Measurements from ENCODE around the gene FOS. TPM values are rescaled to one million over a fixed set of nuclear protein-coding genes. Genes with fewer than 3 reads are reported as not detected.
"Not testable (repeated sequence)": the region's sequence is repeated elsewhere in the genome, so short reads cannot be mapped to it uniquely, and the experiment has no call there.

Gene FOS
- total RNA-seq, 1 experiment from 2014 or later = 18.7 TPM

GRCh38 chr14:75274899-75275569, 3.6 kb upstream of the FOS start:
- no peak for DNase-seq (ENCODE audit: extremely low read depth, low read depth)

DNA sequence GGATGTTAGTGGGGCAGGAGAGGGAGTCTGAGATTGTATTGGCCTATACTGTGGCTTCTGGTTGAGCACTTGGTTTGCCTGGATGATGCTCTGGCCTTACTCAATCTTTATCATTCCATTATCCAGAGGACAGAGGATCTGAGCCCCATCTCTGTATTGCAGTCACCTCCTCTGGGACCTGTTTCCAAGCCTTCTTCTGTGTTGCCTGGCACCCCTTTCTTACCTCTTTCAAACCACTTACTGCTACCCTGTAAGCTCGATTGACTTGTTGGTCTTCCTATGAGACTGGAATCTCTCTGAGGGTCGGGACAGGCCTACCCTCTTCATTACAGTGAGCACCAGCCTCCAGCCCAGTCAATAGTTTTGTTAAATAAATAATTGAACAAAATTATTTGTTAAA, 3.0 kb upstream of the FOS start:
- DNase-seq (ENCODE audit: extremely low read depth, low read depth) = no peak

DNA sequence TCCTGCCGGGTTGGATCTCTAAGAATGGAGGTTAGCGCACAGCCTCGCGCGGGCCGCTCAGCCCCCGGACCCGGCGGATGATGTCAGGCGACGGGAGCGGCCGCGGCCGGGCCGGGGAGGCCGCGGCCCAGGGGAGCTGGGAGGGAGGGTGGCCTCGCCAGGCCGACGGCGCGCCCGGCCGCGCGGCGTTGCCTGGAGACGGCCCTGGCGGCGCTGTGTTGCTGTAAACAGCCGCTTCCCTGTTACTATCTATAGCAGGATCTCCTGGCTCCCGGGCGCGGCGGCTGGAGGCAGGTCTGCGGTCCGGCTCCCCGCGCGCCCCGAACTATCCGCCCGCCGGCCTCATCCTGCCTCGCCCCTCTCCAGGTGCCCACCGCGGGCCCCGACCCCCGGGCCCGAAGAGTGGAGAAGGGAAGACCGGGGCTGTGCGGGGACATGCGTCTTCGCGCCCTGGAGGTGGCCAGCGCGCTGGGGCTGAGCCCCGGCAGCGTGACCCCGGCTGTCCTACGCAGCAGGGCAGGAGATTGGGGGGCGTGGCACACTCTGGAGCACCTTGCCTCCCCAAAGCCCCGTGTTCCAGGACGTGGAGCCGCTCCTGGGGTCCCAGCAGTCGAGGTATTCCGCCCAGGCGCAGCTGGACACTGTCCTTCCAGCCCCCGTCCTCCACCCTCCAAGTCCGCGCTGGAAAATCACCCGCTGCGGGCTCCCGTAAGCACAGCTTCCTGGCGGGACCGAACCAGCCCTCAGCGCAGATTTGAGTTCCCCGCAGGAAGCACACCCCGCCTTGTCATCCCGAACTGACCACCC, 1.4 kb upstream of the FOS start:
- peak; percentile 77 for DNase-seq (ENCODE audit: extremely low read depth, low read depth)

DNA sequence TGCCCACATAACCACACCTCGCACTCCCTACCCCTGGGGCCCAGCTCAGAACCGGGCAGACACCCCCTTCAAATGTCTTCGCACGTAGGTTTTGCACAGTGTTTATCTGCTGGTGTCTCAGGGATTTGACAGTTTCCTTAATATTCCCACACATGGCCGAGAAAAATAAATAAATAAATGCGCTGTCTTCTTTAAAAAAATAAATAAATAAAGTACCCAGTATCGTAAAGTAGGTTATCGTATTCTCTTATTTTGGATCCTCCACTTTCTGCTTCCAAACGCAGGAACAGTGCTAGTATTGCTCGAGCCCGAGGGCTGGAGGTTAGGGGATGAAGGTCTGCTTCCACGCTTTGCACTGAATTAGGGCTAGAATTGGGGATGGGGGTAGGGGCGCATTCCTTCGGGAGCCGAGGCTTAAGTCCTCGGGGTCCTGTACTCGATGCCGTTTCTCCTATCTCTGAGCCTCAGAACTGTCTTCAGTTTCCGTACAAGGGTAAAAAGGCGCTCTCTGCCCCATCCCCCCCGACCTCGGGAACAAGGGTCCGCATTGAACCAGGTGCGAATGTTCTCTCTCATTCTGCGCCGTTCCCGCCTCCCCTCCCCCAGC, 710 bp upstream of the FOS start:
- DNase-seq (ENCODE audit: extremely low read depth, low read depth) = peak; percentile 28

GRCh38 chr14:75279153-75279762, 630 bp downstream of the FOS start:
- DNase-seq (ENCODE audit: extremely low read depth, low read depth) = peak; percentile 26

GRCh38 chr14:75279763-75280290, 1.2 kb downstream of the FOS start:
- DNase-seq (ENCODE audit: extremely low read depth, low read depth) = no peak

GRCh38 chr14:75280291-75280830, 1.7 kb downstream of the FOS start:
- no peak for DNase-seq (ENCODE audit: extremely low read depth, low read depth)

DNA sequence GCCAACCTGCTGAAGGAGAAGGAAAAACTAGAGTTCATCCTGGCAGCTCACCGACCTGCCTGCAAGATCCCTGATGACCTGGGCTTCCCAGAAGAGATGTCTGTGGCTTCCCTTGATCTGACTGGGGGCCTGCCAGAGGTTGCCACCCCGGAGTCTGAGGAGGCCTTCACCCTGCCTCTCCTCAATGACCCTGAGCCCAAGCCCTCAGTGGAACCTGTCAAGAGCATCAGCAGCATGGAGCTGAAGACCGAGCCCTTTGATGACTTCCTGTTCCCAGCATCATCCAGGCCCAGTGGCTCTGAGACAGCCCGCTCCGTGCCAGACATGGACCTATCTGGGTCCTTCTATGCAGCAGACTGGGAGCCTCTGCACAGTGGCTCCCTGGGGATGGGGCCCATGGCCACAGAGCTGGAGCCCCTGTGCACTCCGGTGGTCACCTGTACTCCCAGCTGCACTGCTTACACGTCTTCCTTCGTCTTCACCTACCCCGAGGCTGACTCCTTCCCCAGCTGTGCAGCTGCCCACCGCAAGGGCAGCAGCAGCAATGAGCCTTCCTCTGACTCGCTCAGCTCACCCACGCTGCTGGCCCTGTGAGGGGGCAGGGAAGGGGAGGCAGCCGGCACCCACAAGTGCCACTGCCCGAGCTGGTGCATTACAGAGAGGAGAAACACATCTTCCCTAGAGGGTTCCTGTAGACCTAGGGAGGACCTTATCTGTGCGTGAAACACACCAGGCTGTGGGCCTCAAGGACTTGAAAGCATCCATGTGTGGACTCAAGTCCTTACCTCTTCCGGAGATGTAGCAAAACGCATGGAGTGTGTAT, 2.4 kb downstream of the FOS start:
- DNase-seq (ENCODE audit: extremely low read depth, low read depth) = no peak

- DNase-seq (ENCODE audit: extremely low read depth, low read depth) = no peak
Measured at GRCh38 chr14:75281654-75282019, 3.0 kb downstream of the FOS start.

GRCh38 chr14:75282170-75282554, 3.5 kb downstream of the FOS start:
- DNase-seq (ENCODE audit: extremely low read depth, low read depth) = no peak

GRCh38 chr14:75282555-75283161, 4.0 kb downstream of the FOS start:
- not testable (repeated sequence) for DNase-seq (ENCODE audit: extremely low read depth, low read depth)

GRCh38 chr14:75283162-75283832, 4.7 kb downstream of the FOS start:
- DNase-seq (ENCODE audit: extremely low read depth, low read depth) = no peak

DNA sequence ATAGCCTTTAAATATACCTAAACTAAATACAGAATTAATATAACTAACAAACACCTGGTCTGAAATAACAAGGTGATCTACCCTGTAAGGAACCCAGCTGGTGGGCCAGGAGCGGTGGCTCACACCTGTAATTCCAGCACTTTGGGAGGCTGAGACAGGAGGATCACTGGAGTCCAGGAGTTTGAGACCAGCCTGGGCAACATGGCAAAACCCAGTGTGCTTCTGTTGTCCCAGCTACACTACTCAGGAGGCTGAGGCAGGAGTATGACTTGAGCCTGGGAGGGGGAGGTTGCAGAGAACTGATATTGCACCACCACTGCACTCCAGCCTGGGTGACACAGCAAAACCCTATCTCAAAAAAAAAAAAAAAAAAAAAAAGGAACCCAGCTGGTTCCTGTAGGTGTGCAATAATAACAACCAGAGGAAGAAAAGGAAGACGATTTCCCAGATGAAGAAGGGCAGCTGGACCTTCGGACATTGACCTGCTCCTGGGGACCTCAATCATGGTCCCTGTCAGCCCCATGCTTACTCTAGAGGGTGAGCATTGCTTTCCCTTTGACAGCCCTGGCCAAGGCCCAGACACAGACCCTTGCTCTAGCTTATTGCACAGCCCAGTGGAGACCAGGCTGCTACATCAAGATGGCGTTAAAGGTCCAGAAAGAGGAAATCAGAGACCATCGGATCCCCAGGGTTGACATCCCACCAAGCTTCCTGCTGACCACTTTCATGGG, 5.4 kb downstream of the FOS start:
- DNase-seq (ENCODE audit: extremely low read depth, low read depth) = no peak

- DNase-seq (ENCODE audit: extremely low read depth, low read depth) = no peak
Measured at GRCh38 chr14:75285331-75285730, 6.7 kb downstream of the FOS start.

DNA sequence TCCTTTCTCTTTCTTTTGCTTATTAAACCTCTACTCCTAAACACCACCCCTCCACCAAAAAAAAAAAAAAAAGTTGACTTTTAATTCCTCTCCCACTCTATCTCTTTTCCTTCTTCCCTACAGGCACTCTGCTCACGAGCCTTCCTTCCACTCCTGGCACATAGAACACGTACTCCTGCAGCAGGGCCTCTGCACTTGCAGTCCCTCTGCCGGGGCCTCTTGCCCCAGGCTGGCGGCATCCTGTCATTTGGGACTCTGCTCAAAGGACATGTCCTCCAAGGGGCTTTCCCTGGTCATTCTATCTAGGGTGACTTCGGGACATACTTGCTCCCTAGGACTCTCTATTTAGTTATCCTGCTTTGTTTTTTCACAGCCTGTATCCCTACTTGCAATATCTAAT, 7.7 kb downstream of the FOS start:
- no peak for DNase-seq (ENCODE audit: extremely low read depth, low read depth)

- no peak for DNase-seq (ENCODE audit: extremely low read depth, low read depth)
Measured at GRCh38 chr14:75289840-75290388, 11.3 kb downstream of the FOS start.

DNA sequence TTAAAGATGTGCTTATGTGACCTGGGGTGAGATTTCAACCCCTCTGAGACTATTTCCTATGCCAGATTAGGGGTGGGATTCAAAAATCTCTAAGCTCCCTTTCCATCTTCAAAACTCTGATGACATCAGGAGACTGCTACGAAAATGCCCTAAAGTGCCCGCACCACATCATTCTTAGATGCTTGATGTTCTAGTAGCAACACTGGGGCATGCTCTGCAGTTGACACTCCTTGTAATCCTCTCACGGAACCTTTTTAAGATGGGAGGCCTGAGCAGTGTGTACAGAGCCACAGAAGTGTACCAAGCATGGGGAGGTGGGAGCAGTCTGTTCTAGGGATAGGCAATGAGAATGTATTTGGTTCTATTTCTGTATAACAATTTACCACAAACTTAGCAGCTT, 12.2 kb downstream of the FOS start:
- no peak for DNase-seq (ENCODE audit: extremely low read depth, low read depth)

DNA sequence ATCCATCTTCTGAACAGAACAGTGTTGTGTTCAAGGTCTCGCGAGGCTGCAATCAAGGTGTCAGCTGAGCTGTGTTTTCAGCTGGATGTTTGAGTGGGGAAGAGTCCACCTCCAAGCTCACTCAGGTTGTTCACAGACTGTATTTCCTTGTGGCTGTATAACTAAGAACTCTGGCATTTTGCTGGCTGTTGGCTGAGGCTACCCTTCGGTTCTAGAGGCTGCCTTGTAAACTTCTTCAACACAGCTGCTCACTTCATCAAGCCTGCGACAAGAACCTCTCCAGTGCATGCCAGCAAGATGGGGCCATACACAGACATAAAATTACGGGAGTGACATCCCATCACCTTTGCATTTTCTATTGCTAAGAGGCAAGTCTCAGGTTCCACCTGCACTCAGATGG, 12.7 kb downstream of the FOS start:
- no peak for DNase-seq (ENCODE audit: extremely low read depth, low read depth)
